Activated CD8-positive, alpha-beta memory T cell treated with anti-CD3 and anti-CD28 coated beads for 24 hours (primary cell): ENCODE measurements around the gene TUBGCP3.
"Not testable (repeated sequence)": the region's sequence is repeated elsewhere in the genome, so short reads cannot be mapped to it uniquely, and the experiment has no call there.

ENCODE experiments used
- DNase-seq: peaks from one replicate; pipeline ENCODE4 v3.0.0-alpha.2; 2020

Gene TUBGCP3

GRCh38 chr13:112525356-112525945, 62.5 kb downstream of the TUBGCP3 start:
- no peak for DNase-seq

GRCh38 chr13:112522578-112522977, 65.4 kb downstream of the TUBGCP3 start:
- no peak for DNase-seq

GRCh38 chr13:112521073-112521685, 66.8 kb downstream of the TUBGCP3 start:
- DNase-seq = no peak

GRCh38 chr13:112519517-112520060, 68.4 kb downstream of the TUBGCP3 start:
- DNase-seq = no peak

GRCh38 chr13:112516218-112516617, 71.7 kb downstream of the TUBGCP3 start:
- DNase-seq = no peak

- no peak for DNase-seq
These were observed 74.2 kb downstream of the TUBGCP3 start for GRCh38 chr13:112513761-112514160.

- DNase-seq = no peak
These were observed 76.8 kb downstream of the TUBGCP3 start for GRCh38 chr13:112510987-112511685.

GRCh38 chr13:112510002-112510780, 77.8 kb downstream of the TUBGCP3 start:
- DNase-seq = no peak

- no peak for DNase-seq
These were observed 78.8 kb downstream of the TUBGCP3 start for GRCh38 chr13:112509190-112509589.

GRCh38 chr13:112506046-112506445, 81.9 kb downstream of the TUBGCP3 start:
- no peak for DNase-seq

- no peak for DNase-seq
These were observed 91.8 kb downstream of the TUBGCP3 start for GRCh38 chr13:112496166-112496565.

- no peak for DNase-seq
These were observed 92.5 kb downstream of the TUBGCP3 start for GRCh38 chr13:112495465-112495864.

- DNase-seq = no peak
These were observed 98.8 kb downstream of the TUBGCP3 start for GRCh38 chr13:112489199-112489598.

GRCh38 chr13:112488343-112489050, 99.5 kb downstream of the TUBGCP3 start:
- not testable (repeated sequence) for DNase-seq

GRCh38 chr13:112487127-112487517, 100.8 kb downstream of the TUBGCP3 start:
- DNase-seq = no peak

GRCh38 chr13:112486386-112487126, 101.4 kb downstream of the TUBGCP3 start:
- DNase-seq = no peak

GRCh38 chr13:112485814-112486213, 102.1 kb downstream of the TUBGCP3 start:
- not testable (repeated sequence) for DNase-seq

- no peak for DNase-seq
These were observed 104.7 kb downstream of the TUBGCP3 start for GRCh38 chr13:112483299-112483698.

GRCh38 chr13:112481458-112481857, 106.5 kb downstream of the TUBGCP3 start:
- no peak for DNase-seq

- DNase-seq = no peak
These were observed 108.6 kb downstream of the TUBGCP3 start for GRCh38 chr13:112479389-112479788.

GRCh38 chr13:112477070-112477619, 110.8 kb downstream of the TUBGCP3 start:
- no peak for DNase-seq
